SHP77 treated with DMSO at 0.1 percent for 48 hours (cell line): ENCODE measurements around the gene TBC1D22A.

ENCODE experiments used
- DNase-seq: peaks from one replicate; lab custom pipeline; 2025; lab: John Stamatoyannopoulos, UW

The TBC1D22A gene

DNA sequence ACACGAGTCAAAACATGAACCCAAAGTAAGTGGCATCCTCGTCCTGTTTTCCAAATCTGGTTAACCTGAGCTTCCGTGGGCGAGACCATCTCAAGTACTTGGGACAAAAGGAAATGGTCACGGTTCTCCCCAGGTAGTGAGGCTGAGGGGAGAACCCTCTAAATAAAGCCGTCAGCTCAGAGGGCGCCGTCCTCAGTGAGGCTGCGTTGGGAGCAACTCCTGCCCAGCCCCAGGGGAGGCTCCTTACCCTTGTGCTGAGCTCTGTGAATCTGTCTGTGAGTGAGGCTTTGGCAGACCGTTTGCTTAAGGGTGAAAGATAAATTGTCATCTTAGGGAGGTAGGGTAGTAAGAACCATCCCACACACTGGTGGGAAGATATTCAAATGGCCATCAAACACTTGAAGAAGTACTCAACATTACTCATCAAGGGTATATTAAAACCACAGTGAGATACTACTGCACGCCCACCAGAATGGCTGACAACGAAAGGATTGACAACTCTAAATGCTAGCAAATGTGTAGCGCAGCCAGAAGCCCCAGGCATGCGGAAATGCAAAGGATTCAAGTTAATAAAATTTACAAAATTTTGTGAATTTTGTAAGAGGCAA is 321.0 kb downstream of the TBC1D22A start:
- DNase-seq: no peak

DNA sequence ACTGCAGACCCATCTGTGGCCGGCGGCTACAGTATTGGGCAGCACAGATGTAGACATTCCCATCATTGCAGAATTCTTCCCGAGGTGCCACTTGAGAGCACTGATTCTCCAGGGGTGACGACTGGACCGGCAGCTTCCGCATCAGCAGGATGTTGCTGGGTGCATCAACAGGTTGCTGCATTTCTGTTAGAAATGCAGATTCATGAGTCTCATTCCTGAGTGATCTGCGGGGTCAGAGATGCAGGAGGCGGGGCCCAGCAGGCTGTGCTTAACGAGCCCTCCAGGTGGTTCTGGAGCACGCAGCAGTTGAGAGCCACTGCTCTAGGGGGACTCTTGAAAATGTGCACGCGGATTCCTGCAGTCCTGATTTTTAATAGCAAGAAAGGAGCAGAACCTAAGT is 321.8 kb downstream of the TBC1D22A start:
- DNase-seq: no peak

GRCh38 chr22:47086596-47087248 is 324.3 kb downstream of the TBC1D22A start:
- DNase-seq: no peak

GRCh38 chr22:47088480-47089158 is 326.2 kb downstream of the TBC1D22A start:
- DNase-seq: no peak

- DNase-seq: no peak
These were observed 326.9 kb downstream of the TBC1D22A start for GRCh38 chr22:47089374-47089773.

DNA sequence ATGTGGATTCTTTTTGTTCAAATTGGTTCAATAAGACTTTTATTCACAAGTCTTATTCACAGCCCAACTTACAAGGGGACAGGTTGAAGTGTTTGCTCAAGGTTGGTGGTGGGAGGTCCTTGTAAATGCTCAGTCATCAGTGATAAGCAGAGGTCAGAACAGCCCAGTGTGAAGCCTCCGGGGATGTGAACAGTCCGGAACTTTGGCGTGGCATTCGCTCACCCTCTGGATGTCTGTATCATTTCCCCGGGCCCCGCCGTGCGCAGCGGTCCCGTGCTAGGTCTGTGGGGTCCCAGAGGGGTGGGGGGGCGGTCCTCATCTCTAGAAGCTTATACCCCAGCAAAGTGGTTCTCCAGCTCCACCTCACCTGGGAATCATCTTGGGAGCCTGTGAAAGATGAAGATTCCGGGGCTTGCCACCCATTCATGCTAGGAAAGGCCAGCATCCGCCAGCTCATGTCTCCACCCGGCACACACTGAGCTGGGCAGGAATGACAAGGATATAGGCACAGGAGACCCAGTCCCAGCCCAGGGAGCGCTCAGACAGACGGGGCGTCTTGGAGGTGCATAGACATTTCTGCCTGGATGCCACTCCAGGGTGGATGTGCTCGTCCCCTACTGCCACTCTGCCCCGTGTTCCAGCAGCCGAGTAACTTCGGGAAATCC is 327.5 kb downstream of the TBC1D22A start:
- DNase-seq: no peak

DNA sequence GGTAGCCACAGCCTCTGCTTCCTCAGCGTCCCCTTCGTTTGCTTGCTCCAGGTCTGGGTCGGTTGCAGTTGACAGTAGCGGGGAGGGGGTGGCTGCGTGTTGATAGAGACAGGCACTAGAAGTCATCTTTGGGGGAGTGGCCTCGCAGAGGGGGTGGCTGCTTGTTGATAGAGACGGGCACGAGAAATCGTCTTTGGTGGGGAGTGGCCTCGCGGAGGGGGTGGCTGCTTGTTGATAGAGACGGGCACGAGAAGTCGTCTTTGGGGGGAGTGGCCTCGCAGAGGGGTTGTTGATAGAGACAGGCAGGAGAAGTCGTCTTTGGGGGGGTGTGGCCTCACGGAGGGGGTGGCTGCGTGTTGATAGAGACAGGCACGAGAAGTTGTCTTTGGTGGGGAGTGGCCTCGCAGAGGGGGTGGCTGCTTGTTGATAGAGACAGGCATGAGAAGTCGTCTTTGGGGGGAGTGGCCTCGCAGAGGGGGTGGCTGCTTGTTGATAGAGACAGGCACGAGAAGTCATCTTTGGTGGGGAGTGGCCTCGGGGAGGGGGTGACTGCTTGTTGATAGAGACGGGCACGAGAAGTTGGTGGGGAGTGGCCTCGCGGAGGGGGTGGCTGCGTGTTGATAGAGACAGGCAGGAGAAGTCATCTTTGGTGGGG is 328.3 kb downstream of the TBC1D22A start:
- no peak for DNase-seq

GRCh38 chr22:47091246-47091651 is 328.8 kb downstream of the TBC1D22A start:
- DNase-seq: no peak

DNA sequence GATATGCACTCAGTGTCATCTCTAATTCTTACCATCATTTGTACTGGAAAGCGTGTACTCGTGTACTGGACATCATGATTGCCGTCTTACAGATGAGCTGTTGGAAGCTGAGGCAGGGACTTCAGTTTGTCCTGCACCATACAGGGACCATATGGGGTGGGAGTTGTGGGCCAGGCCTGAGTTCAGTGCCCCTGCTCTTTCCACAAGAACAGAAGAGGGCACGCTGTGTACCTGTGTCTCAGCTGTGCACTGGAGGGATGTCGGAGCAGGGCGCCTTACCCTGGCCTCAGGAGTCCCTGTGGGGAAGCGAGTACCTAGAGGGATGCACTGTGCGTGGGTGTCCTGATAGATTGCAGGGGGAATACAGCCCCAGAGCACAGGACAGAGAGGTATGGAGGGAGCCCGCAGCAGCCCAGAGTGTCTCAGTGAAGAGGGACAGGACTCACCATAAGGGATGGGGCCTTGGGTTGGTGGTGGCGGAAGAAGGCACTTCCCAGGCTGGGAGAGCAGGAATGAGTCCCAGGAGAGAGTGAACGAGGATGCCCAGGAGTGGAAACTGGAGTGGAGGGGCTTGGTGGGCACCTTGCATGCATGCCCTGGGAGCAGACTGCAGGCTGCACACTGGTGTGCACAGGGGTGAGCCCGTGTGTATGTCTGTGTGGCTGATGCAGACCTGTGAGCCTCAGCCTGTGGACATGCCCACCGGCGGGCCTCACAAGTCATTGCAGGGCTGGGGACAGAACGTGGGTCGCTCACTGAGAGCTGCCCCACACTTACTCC is 329.7 kb downstream of the TBC1D22A start:
- DNase-seq: no peak

DNA sequence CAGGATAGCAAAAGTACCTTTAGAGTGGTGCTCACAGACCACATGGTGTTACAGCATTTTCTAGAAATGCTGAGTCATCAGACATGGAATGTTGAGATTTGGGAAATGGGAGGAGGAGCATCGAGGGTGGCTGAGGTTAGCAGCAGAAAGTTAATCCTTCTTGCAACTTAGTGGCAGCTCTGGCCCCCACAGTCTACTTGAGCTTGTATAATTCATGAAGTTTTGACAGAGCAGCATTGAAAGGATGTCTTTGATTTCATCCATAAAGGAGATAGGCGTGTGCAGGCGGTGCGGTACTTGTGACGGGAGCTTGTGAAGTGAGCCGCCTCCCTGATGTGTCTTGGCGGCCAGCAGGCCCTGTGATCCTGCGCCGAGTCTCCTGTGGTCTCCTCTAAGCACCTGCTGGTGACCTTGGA is 330.5 kb downstream of the TBC1D22A start:
- no peak for DNase-seq

- DNase-seq: no peak
These were observed 331.3 kb downstream of the TBC1D22A start for GRCh38 chr22:47093720-47094119.

- DNase-seq: no peak
These were observed 332.4 kb downstream of the TBC1D22A start for GRCh38 chr22:47094861-47095330.

DNA sequence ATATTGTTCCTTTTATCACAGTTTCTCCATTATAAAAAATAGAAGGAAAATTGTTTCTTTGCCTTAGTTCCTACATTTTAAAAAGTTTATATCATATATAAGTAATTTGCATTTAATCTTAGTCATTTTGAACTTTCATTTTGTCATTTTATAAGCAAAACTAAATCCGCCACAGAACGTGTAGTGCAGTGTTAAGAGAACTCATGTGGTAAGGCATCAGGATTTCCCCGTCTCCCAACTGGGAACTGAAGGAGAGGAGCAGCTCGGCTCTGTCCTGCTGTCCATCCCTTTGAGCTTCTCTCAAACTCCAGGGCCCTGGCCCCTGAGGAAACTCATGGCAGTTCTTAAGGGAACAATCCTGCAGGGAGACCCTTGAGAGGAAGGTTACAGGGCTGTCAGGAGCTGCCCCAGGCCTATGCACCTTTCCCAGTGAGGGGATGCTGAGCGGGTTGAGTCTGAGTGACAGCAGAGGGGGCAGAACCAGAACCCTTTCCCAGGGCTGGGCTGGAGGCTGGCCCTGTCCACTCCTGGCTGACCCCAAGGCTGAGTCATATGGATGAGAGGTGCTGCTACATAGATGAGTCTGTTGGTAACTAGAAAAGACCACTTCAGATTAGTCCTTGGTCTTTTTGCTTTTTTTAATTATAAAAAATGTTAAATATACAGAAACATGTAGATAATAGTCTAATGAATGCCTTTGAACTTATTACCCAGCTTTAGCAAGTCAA is 333.1 kb downstream of the TBC1D22A start:
- DNase-seq: no peak

GRCh38 chr22:47098121-47098520 is 335.7 kb downstream of the TBC1D22A start:
- no peak for DNase-seq

DNA sequence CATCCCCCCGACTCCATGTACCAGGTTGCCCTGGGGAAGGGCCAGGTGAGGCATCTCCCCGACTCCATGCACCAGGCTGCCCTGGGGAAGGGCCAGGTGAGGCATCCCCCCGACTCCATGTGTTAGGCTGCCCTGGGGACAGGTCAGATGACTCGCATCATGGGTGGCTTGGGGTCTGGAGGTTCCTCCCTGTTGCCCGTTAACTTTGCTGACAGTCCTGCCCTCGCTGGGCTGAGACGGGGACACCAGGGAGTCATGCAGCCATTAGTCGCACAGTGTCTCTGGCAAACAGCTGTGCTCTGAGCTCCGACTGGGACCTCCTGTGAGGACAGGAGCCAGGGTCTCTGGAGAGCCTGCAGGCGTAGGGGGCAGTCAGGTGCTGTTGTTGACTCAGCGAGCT is 336.1 kb downstream of the TBC1D22A start:
- no peak for DNase-seq

DNA sequence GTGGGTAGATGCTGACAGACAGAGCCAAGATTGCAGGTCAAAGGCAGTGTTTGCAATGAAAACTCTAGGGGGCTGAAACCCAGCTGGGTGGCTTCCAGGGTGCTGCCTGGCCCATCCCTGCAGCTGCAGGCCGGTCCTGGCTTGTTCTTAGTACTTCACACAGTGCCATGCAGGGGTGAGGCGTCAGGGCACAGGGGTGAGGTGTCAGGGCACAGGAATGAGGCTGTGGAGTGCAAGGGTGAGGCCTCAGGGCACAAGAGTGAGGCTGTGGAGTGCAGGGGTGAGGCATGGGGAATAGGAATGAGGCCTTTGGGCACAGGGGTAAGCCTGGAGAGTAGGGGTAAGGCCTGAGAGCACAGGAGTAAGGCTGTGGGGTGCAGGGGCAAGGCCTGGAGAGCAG is 337.6 kb downstream of the TBC1D22A start:
- DNase-seq: no peak

DNA sequence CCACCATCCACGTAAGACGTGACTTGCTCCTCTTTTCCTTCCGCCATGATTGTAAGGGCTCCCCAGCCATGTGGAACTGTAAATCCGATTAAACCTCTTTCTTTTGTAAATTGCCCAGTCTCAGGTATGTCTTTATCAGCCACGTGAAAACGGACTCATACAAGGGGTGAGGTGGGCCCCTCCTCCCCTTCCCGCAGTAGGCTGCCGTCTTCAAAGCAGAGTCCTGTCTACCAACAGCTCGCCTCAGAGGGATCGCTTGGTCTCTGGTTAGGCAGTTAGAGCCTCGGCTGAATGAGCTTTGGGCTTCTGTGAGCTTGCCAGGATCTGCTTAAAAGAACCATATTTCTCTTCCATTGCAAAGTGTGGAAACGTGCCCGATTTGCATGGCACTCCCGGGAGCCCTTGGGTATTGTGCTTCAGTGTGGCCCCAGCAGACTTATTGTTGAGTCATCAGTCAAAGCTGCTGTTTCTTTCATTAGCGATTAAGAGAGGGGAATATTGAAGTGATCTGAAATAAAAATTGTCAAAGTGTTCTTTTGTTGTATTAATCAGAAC is 338.3 kb downstream of the TBC1D22A start:
- no peak for DNase-seq

- DNase-seq: no peak
These were observed 339.0 kb downstream of the TBC1D22A start for GRCh38 chr22:47101321-47101885.

- no peak for DNase-seq
These were observed 339.6 kb downstream of the TBC1D22A start for GRCh38 chr22:47102081-47102480.

GRCh38 chr22:47102648-47103047 is 340.2 kb downstream of the TBC1D22A start:
- no peak for DNase-seq
